Measurements from ENCODE around the gene SRA1.

DNA sequence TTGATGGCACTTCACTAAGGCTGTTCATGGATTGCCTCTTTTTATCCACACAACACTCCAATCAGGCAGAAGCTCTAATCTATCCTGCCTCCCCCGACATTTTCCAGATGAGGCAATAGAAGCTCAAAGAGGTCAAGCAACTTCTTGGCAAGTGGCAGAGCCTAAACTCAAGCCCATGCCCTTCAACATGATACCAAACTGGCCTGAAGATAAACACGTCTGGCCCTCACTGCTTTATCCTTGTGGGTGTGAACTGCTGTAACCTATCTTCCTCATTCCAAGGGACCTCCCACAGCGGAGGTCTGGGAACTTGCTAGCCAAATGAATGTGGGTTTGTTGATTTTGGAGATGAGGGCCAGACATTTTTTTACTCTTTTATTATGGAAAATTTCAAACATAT is 16.9 kb upstream of the SRA1 start:
- TF ChIP-seq, protein P1, sequence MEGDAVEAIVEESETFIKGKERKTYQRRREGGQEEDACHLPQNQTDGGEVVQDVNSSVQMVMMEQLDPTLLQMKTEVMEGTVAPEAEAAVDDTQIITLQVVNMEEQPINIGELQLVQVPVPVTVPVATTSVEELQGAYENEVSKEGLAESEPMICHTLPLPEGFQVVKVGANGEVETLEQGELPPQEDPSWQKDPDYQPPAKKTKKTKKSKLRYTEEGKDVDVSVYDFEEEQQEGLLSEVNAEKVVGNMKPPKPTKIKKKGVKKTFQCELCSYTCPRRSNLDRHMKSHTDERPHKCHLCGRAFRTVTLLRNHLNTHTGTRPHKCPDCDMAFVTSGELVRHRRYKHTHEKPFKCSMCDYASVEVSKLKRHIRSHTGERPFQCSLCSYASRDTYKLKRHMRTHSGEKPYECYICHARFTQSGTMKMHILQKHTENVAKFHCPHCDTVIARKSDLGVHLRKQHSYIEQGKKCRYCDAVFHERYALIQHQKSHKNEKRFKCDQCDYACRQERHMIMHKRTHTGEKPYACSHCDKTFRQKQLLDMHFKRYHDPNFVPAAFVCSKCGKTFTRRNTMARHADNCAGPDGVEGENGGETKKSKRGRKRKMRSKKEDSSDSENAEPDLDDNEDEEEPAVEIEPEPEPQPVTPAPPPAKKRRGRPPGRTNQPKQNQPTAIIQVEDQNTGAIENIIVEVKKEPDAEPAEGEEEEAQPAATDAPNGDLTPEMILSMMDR (conservative IDR thresholded peaks at IDR 0.05; ENCODE audit: low read depth, low read length), result no peak
- no peak for TF ChIP-seq EZH2 (IDR thresholded peaks at IDR 0.05; ENCODE audit: low read length, unreplicated experiment)
- no peak for TF ChIP-seq EZH2phosphoT487 (IDR thresholded peaks at IDR 0.05; ENCODE audit: borderline replicate concordance, low read length)
